GM12873 (cell line): Measurements from ENCODE around the gene LYRM2.

Source experiments
- CTCF ChIP-seq: IDR thresholded peaks from 2 replicates; pipeline ENCODE4 v1.5.1; 2012; ENCODE audit warnings: low read depth, mild to moderate bottlenecking, moderate library complexity, low read length, control low read depth; ENCODE audit not compliant: insufficient read depth; ENCODE audit errors: missing control alignments

LYRM2 gene

GRCh38 chr6:89638320-89639195 is at the start of gene LYRM2:
Gene LYRM2, minus strand, starts transcription at chr6:89638747. Its CDS starts 31 bp downstream, at chr6:89638716.
- peak; percentile 16 for TF ChIP-seq CTCF

GRCh38 chr6:89688328-89688727 is 49.8 kb upstream of the LYRM2 start:
- no peak for TF ChIP-seq CTCF

GRCh38 chr6:89685311-89685710 is 46.8 kb upstream of the LYRM2 start:
- TF ChIP-seq CTCF, result no peak

GRCh38 chr6:89682991-89683390 is 44.4 kb upstream of the LYRM2 start:
- TF ChIP-seq CTCF, result no peak

GRCh38 chr6:89681983-89682564 is 43.5 kb upstream of the LYRM2 start:
- no peak for TF ChIP-seq CTCF

- TF ChIP-seq CTCF, result no peak
These were observed 42.0 kb upstream of the LYRM2 start for GRCh38 chr6:89680551-89680950.

GRCh38 chr6:89680150-89680549 is 41.6 kb upstream of the LYRM2 start:
- TF ChIP-seq CTCF, result no peak
